GM19438 (cell line): ENCODE results near the gene SCN1A.
"Not testable (repeated sequence)": the region's sequence is repeated elsewhere in the genome, so short reads cannot be mapped to it uniquely, and the experiment has no call there.

Experiments
- ATAC-seq: cut with Tn5 transposase; IDR thresholded peaks from one replicate; pipeline ENCODE4 v1.9.1; 2021; ENCODE audit warnings: low read depth; ENCODE audit not compliant: unreplicated experiment

Gene SCN1A

DNA sequence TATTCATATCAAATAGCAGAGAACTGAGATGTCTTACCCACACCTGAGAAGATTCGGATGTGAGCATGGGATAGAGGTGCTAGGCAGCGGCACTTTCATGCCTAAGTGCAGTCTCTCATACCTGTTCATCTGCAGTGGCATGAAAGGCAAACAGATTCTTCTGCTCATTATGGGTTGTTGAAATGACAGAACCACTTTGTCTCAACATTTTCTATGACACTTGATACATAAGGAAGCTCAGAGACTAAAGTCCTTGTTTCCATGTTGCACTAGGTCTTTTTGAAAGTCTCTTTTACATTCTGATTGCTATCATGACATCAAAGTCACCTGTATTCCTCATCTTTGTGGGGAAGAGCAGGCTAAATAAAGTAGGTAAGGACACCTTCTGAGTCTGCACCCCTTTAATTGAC lies 8.0 kb upstream of the SCN1A start:
- ATAC-seq: no peak

DNA sequence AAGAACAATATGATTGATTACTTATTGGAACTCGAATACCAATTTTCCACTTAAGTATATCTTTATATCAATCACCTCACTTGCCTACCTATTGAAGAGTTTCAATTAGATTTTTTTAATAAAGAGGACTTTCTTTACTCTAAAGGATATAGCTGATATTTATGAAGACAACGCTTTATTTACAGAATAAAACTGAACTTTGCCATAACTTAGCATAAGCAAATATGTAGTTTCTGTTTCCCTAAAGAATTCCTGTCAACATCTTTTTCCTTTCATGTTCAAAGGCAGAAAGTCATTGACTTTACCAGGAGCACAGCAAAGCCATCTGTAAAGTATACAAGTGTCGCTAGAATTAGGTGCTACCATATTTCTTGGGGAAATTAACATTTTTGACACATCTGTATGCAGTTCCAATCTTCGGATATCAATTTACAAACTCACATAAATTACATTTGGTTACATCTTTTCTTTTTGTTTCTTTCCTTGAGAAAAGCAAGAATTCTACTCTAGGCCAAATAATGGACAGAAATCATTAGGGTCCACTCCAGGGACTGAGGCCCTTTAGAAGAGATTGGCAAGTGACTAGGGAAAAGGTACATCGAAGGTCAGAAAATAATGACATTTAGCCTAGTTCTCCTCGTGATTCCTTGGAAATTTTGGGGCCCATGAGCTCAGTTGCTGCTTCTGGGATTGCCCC lies 7.5 kb upstream of the SCN1A start:
- ATAC-seq: no peak

DNA sequence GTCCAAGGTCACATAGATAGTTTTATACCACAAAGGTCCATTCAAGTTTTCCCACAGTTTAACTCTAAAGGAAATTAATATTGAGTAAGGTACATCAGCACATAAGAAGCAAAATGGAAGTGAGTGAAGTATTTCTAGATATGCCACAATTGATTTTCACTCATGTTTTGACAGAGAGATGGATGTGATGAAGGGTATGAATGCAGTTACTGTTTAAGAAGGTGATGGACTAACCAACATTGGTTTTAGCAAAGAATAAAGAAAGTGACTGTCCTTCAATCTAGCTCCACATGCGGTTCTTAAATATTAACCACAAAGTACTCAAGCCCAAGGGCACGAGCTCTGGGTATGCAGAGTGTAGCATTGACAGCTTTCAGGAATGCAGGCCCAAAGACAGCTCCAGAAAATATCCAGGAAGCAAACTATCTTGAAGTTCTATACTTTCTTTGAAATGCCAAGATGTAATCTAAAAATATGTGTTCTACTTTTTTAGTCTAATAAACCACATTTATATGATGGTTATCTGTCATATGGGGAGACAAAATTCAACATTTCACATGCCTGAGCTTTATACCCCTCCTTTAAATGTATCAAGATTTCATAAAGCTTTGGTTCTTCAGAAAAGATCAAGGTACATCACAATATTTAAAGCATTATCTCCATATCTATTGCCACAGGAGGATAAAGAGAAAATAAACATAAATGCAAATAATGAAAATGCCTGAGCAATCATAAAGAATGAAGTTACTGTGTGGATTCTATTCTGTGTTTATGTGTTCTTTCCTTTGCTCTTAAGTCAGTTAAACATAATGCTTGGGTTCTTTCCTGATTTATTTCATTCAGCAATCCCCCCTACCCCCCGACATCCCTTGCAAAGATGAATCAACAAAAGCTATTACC lies 6.7 kb upstream of the SCN1A start:
- no peak for ATAC-seq

DNA sequence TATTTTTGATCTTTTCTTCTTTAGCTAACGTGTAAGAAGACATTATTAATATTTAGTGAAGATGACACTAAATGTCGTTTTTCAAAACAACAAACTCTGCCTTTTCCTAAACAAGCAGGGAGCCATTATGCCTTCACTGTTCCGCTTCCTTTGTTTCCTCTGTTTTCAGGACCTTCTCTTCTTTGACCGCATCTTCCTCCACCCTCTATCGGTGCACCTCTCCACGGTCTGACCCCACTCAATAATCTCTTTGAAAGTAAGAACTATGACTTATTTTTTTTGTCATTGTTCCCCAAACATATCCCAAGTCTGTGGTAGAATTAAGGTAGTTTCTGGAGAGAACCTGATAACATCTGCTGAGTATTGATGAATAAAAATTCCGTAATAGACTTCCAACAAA lies 5.8 kb upstream of the SCN1A start:
- ATAC-seq: no peak

DNA sequence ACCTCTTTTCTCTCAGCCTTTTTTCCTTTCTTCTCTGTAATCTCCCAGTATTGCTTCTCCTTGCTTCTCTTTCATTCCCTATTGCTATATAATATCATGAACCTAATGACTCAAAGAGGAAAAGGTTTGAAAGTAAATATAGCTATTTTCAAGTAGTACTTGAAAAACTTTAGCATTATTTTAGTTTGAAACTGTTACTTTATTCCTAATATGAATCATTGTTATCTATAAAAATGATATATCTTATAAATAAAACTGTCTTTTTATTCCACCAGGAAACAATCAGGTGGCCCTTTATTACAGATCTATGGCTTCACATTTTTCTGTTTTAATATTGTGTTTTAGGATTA lies 311 bp upstream of the SCN1A start:
- no peak for ATAC-seq

DNA sequence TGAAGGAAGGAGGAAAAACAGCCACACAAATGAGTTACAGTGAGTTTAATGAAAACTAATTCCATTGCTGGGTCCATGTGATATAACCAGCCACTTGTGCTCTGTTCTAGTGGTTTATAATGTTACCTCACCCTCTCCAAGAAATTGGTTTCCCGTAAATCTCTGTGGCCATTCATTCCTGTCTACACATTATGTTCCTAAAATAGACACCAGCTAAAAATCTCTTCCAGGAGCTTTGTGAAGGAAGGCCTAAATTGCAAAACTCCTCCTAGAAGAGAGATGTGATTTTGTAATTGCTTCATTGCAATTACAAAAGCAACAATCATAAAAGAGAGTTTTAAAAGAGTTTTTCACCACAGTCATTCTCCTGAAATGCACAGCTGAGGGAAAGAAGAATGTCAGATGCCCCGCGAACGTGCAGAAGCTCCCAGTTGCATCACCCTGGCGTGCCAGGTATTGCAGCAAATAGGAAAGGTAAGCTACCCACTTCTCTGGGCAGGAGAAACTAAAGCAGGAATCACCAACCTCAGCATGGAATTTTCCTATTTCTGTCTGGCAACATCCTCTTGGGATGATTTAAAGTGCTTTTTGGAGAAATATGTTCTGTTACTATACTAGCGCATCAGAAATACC lies 1.7 kb downstream of the SCN1A start:
- no peak for ATAC-seq

DNA sequence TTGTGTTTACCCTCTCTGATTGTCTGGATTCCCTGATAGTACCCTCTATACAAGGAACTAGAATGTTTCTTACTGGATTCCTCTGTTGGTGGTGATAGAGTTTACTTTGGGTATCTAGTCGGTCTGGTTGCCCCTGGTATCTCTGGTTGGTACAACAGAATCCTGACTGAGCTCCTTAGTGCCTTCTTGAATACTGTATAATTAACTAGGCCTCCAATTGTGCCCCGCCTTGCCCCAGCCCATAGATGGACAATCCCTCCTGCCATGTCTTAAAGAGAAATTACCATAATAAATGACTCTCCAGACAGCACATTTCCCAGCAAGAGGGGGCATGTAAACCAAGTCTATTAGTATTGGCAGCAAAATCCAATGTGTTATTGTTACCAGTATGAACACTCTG lies 2.3 kb downstream of the SCN1A start:
- no peak for ATAC-seq

DNA sequence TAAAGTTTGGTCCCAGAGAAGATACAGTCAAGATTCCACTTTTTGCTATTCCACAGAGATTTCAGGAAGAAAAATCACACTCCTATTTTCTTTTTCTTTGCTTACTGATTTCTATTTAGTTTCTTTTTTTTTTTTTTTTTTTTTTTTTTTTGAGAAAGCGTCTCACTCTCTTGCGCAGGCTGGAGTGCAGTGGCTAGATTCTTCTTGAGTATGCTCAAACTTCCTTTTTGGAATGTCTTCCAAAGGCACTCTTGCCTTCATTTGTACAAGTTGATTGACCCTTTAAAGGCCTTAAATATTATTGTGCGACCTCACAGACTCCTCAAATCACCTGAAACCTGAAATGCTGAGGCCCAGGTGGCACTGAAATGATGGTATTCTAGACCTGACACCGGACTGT lies 9.6 kb downstream of the SCN1A start:
- ATAC-seq: no peak

DNA sequence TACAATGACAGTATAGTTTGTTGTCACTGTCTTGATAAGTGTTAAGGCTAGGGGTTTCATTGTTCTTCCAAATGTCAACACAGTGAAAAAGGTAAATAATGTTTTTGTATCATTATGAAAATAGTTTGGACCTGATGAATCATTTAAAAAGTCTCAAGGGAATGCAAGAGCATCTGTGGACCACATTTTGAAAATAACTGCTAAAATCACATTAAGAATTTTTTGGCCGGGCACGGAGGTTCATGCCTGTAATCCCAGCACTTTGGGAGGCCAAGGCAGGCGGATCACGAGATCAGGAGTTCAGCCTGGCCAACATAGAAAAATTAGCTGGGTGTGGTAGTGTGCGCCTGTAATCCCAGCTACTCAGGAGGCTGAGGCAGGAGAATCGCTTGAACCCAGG lies 10.3 kb downstream of the SCN1A start:
- no peak for ATAC-seq

DNA sequence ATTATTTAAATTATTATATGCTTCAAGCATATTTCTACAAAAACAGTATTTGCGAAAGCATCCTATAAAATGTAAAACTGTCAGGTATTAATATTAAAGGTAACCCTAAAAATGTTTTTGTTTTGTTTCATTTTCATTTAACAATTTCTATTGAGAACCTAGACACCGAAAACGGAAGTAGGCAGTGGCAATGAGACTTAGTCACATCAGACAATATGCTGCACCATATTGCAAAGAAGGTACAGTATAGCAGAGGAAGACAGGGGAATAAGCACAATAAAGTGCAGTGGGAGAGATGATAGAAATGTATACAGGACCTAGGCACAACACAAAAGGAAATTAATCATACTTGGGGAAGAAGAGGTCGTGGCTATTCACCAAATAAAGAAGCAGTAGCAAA lies 12.2 kb downstream of the SCN1A start:
- ATAC-seq: no peak

DNA sequence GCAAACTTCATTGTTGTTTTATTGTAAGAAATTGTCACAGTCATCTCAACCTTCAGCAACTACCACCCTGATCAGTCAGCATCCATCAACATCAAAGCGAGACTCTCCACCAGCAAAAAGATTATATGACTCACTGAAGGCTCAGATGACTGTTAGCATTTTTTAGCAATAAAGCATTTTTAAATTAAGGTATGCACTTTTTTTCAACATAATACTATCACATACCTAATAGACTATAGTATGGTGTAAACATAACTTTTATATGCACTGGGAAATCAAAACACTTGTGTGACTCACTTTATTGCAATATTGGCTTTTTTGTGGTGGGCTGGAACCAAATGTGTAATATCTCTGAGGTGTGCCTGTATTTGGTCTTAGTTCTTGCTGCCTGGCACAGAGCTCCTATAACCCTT lies 15.6 kb downstream of the SCN1A start:
- no peak for ATAC-seq

DNA sequence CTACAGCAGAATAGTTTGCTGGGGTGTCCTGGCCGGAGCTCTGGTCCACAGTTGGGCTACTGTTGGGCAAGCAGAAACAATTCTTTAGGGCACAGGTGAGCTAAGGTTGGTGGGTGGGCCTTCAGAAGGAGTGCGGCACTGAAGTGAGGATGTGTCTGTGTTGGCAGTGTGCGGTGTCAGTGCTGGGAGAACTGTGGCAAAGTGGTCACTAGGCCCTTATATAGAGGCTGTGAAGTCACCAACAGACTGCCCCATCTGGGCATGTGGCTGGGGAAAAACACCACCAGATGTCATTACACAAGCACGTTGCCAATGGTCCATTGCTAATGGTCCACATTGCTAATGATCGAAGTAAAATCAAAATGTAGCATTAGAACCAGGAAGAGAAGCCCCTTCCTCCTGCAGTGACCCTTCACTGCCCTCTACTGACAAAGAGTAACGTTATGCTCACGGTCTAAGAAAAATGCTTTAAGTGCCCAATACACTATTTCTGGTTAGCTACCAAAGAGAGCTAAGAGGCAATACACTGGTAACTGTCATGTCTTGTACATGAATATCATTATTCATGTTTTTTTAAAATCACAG lies 21.3 kb downstream of the SCN1A start:
- ATAC-seq: no peak

DNA sequence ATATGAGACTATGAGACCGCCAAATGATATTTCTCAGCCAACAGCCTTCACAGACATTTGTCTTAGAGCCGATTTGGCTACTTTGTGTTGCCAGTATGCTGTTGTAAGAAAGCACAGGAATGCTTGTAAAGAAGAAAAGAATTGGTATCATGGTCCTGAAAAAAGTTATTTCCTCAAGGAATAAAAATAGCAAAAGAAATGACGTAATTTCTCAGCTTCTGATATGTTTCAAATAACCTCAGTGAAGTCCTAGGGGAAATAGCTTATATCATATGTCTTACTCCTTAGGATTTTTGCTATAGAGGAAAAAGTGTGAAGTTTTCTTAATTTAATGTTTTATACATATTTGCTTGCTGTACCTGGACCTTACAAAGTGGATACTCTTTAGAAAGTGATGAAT lies 23.0 kb downstream of the SCN1A start:
- ATAC-seq: no peak

DNA sequence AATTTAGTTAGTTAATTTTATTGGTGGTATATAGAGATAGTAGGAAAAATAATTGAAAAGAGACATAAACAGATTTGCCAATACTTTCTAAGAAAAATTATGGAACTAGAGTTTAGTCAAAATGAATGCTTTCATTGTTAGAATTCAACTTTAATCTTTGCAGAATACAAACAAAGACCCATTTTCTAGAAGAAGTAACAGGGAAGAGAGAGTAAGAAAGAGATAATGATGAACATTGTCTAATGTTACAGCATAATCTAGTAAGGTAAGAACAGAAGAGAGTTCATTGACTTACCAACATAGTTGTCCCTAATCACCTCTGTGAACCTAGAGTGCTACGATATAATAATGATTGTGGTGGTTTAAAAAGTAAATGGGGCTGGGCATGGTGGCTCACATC lies 23.7 kb downstream of the SCN1A start:
- no peak for ATAC-seq

DNA sequence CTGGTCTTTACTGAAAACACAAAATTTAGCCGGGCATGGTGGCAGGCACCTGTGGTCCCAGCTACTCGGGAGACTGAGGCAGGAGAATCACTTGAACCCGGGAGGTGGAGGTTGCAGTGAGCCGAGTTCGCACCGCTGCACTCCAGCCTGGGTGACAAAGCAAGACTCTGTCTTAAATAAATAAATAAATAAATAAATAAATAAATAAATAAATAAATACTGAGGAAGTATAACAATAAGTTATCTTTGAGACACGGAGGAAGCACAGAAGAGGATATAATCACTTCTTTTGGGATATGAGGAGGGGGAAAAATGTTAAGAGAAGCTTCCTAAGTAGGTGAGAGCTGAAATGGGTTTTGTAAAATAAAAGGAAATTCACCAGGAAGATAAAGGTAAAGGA lies 24.5 kb downstream of the SCN1A start:
- not testable (repeated sequence) for ATAC-seq

DNA sequence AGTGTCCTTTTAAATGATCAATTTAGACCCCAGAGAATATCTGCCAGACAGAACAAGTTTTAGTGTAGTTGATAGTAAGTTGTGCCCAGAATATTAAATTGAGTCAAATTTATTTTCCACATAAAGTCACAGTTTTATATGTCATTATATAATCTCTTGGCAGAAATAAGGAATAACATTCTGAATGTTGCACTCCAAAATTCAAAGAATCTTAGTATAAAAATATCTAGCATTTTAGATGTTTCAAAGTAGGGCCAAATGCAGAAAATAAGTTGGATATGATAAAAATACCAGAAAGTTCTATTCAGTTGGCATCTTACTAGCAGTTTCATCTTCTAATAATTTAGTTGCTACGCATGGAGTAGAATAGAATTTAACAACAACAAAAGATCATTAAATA lies 33.5 kb downstream of the SCN1A start:
- no peak for ATAC-seq

DNA sequence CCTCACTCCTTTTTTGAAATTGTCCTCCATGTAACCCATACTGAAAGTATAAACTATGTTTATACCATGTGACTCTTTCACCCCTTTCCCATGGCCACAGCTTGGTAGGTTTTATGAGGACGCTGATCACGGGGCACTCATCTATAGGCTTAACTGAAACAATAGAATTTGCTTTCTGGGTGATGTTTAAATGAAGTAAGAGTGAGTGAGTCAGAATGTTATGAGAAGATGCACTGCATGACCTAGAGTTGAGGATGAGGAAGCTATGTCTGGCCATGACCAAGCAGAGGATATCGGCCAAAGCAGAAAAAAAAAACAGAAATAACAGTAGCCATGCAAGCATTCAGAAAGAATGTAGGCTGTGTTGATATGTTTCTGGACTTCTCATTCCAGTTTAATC lies 34.9 kb downstream of the SCN1A start:
- no peak for ATAC-seq

DNA sequence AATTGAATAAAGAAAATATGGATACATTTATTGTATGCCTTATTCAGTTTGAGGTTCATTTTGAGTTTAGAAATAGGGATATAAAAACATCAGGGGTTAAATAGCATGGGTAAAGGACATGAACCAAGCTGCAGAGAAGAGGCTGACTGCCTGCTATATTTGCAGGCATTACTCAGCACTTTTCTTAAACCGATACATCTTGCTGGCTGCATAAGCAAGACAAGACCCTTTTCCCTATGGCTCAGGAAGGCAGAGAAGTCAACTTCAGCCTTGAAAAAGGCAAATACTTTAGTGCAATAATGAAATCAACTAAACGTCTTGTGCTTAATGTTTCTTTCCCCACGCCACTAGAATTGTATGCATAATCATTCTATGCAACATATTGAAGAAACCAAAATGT lies 36.4 kb downstream of the SCN1A start:
- ATAC-seq: no peak

DNA sequence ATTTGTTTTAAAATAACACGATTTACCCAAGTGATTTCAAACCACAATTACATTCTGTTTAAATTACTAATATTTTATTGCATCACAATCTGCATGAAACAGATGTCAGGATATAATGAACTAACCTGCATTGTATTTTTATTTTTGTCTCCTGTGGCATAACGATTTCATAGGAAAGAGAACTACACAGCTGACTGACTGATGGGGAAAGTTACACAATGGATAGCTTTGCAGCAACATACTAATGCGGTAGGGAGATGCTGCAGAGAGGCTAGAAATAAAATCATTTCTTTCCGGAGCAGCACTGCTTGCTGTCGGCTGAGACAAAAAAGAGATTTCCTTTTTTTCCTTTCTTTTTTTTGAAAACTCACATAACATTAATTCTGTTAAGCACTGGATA lies 36.9 kb downstream of the SCN1A start:
- ATAC-seq: no peak

DNA sequence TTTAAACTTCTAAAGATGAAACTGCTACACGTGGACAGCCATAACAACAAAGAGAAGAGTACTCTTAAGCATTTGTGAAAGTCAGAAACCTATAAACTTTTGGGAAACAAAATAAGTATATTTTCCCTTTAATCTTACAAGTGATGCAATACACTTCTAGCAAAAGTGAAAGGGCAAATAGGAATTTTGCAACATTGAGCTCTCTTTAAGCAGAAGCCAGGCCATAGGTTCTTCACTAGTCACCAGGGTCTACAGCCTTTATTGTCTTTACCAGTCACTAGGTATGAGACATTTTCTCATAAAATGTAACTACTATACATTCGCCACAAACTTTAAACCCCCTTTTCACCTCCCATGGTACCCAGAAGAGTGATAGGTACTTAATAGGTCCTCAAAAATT lies 37.5 kb downstream of the SCN1A start:
- ATAC-seq: no peak

DNA sequence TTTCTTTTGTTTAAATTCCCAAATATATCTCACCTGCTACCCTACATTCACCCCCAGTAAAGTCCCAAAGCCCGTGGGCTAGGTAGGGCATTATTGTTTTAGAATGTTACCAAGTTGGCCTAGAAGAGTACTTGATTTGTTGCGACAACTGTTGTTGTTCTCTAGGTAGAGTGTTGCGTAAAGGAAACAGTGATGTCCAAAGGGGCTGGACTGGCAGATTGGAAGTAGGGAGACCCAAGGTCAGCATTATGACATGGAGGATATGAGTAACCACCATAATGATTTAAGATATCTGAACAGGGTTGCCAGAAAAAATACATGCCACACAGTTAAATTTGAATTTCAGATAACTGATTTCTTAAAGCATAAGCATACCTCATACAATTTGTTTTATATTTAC lies 39.2 kb downstream of the SCN1A start:
- ATAC-seq: no peak
